Type B pancreatic cell (in vitro differentiated cells): ENCODE data around the gene GPR65. TPM values are rescaled to one million over a fixed set of nuclear protein-coding genes. Genes with fewer than 3 reads are reported as not detected.

Experiments used
- DNase-seq: peaks from one replicate; pipeline ENCODE4 v3.0.0; 2021; ENCODE audit warnings: mixed read lengths; ENCODE audit not compliant: unreplicated experiment; ENCODE audit errors: extremely low spot score
- H3K27ac Mint-ChIP-seq: 2 replicates; pipeline ENCODE4 v1.8.0; 2021; ENCODE audit warnings: mild to moderate bottlenecking, mixed read lengths
- H3K27me3 Mint-ChIP-seq: 2 replicates; pipeline ENCODE4 v1.8.0; 2021; ENCODE audit warnings: mixed read lengths
- H3K36me3 Mint-ChIP-seq: 2 replicates; pipeline ENCODE4 v1.8.0; 2021; ENCODE audit warnings: mixed read lengths
- H3K4me1 Mint-ChIP-seq: one replicate; pipeline ENCODE4 v1.8.0; 2021; ENCODE audit warnings: mixed read lengths; ENCODE audit not compliant: unreplicated experiment
- H3K4me3 Mint-ChIP-seq: 2 replicates; pipeline ENCODE4 v1.8.0; 2021; ENCODE audit warnings: mild to moderate bottlenecking, mixed read lengths
- H3K9me3 Mint-ChIP-seq: 2 replicates; pipeline ENCODE4 v1.8.0; 2021; ENCODE audit warnings: mixed read lengths
- CTCF ChIP-seq: fragments of 200-600 bp; sonication (generic); conservative IDR thresholded peaks from 2 replicates; pipeline ENCODE4 v1.5.0; 2021; ENCODE audit warnings: antibody characterized with exemption, mild to moderate bottlenecking
- long read RNA-seq: library from polyadenylated mRNA; unstranded; transcript quantifications from one replicate; pipeline ENCODE4 v2.0.0, GENCODE V29; 2020
- total RNA-seq: library from RNA; stranded (reverse); gene quantifications from 2 replicates; pipeline ENCODE4 v1.2.1, GENCODE V29; 2021; ENCODE audit warnings: low replicate concordance

GPR65 gene
- total RNA-seq, result not detected in 2 replicates
- long read RNA-seq, result 0 reads

- no peaks in the 10 kb centered on the region for H3K9me3 Mint-ChIP-seq
- H3K36me3 Mint-ChIP-seq, result no peaks in the 10 kb centered on the region
- TF ChIP-seq CTCF, result no peak
- no peak within 1 kb of the TSS for H3K4me3 Mint-ChIP-seq
- no peak within 1 kb of the TSS for H3K27ac Mint-ChIP-seq
- H3K4me1 Mint-ChIP-seq, result no peaks in the 10 kb centered on the region
- peaks cover 12% of the 10 kb centered on the region for H3K27me3 Mint-ChIP-seq
- no peak for DNase-seq
Measured at GRCh38 chr14:88005050-88005481, at the start of gene GPR65. GPR65 (plus strand) TSS chr14:88005135; CDS start chr14:88010848, 5,713 bp downstream.

GRCh38 chr14:87955501-87955900, 49.4 kb upstream of the GPR65 start:
- Mint-ChIP-seq H3K4me3 (no peak overlapping the region), H3K36me3 (peaks cover 13% of the 10 kb centered on the region), H3K27ac (no peak overlapping the region), H3K4me1 (no peaks in the 10 kb centered on the region), H3K9me3 (no peaks in the 10 kb centered on the region), H3K27me3 (no peaks in the 10 kb centered on the region)
- no peak for DNase-seq
- TF ChIP-seq CTCF, result no peak

GRCh38 chr14:87960013-87960787, 44.7 kb upstream of the GPR65 start:
- Mint-ChIP-seq H3K36me3 (peaks cover 17% of the 10 kb centered on the region), H3K27me3 (no peaks in the 10 kb centered on the region), H3K27ac (no peak overlapping the region), H3K9me3 (no peaks in the 10 kb centered on the region), H3K4me1 (no peaks in the 10 kb centered on the region), H3K4me3 (no peak overlapping the region)
- no peak for TF ChIP-seq CTCF
- no peak for DNase-seq

- no peak overlapping the region for H3K4me3 Mint-ChIP-seq
- no peak for DNase-seq
Measured at GRCh38 chr14:87961246-87961645, 43.7 kb upstream of the GPR65 start.

GRCh38 chr14:87966816-87967215, 38.1 kb upstream of the GPR65 start:
- no peak for DNase-seq
- peaks cover 3% of the 10 kb centered on the region for H3K36me3 Mint-ChIP-seq
- H3K27ac Mint-ChIP-seq, result no peak overlapping the region
- H3K4me3 Mint-ChIP-seq, result no peak overlapping the region
- no peaks in the 10 kb centered on the region for H3K27me3 Mint-ChIP-seq
- H3K4me1 Mint-ChIP-seq, result no peaks in the 10 kb centered on the region
- H3K9me3 Mint-ChIP-seq, result no peaks in the 10 kb centered on the region
- no peak for TF ChIP-seq CTCF

More at GRCh38 chr14:87961246-87961645, 43.7 kb upstream of the GPR65 start:
- H3K27ac Mint-ChIP-seq, result no peak overlapping the region
- H3K36me3 Mint-ChIP-seq, result peaks cover 19% of the 10 kb centered on the region
- no peaks in the 10 kb centered on the region for H3K9me3 Mint-ChIP-seq
- H3K4me1 Mint-ChIP-seq, result no peaks in the 10 kb centered on the region
- no peaks in the 10 kb centered on the region for H3K27me3 Mint-ChIP-seq
- no peak for TF ChIP-seq CTCF
